ENCODE measurements around the gene TRAF1. TPM values are rescaled to one million over a fixed set of nuclear protein-coding genes. Genes with fewer than 3 reads are reported as not detected.

The TRAF1 gene
- total and polyA plus RNA-seq, 12 donors, result 1.1 to 6.7 (median 2.0) TPM

- ATAC-seq (no peak), DNase-seq (no peak)
- H3K36me3 ChIP-seq, result no peaks in the 10 kb centered on the region
- no peak overlapping the region for H3K4me3 ChIP-seq
- WGBS, 2 donors, result 55 to 64% methylated on average over 3 of the region's 3 CpGs
- peaks cover 0 to 20% (median 9%) of the 10 kb centered on the region in 9 donors for H3K4me1 ChIP-seq
- TF ChIP-seq, protein P1, sequence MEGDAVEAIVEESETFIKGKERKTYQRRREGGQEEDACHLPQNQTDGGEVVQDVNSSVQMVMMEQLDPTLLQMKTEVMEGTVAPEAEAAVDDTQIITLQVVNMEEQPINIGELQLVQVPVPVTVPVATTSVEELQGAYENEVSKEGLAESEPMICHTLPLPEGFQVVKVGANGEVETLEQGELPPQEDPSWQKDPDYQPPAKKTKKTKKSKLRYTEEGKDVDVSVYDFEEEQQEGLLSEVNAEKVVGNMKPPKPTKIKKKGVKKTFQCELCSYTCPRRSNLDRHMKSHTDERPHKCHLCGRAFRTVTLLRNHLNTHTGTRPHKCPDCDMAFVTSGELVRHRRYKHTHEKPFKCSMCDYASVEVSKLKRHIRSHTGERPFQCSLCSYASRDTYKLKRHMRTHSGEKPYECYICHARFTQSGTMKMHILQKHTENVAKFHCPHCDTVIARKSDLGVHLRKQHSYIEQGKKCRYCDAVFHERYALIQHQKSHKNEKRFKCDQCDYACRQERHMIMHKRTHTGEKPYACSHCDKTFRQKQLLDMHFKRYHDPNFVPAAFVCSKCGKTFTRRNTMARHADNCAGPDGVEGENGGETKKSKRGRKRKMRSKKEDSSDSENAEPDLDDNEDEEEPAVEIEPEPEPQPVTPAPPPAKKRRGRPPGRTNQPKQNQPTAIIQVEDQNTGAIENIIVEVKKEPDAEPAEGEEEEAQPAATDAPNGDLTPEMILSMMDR (IDR thresholded peaks at IDR 0.05), result no peak
- H3K27me3 ChIP-seq, result no peaks in the 10 kb centered on the region
- intact Hi-C loops (cut with DNase I), result no loop called here
- no peaks in the 10 kb centered on the region for H3K9me3 ChIP-seq
- peak overlapping the region in 4 of 10 donors; percentile 15 to 36 (median 25) for H3K27ac ChIP-seq
Measured at GRCh38 chr9:120885457-120885856, 41.1 kb downstream of the TRAF1 start.

DNA sequence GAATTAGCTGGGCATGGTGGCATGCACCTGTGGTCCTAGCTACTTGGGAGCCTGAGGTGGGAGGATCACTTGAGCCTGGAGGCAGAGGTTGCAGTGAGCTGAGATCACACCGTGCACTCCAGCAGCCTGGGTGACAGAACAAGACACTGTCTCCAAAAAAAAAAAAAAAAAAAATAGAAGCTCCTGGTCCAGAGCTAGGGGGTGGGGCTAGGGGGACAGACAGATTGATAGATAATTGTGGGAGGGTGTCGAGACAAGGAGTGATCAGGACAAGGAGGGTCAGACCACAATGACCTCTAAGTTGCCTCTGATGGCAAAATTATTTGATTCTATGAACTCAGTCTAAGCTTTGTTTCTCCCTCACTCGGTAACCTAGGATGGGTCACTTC is 43.0 kb downstream of the TRAF1 start:
- Histone ChIP-seq H3K27ac (no peak overlapping the region), H3K36me3 (no peaks in the 10 kb centered on the region), H3K27me3 (no peaks in the 10 kb centered on the region), H3K9me3 (no peaks in the 10 kb centered on the region), H3K4me3 (no peak overlapping the region), H3K4me1 (peaks cover 0 to 16% (median 7%) of the 10 kb centered on the region in 9 donors)
- TF ChIP-seq, protein P1 (IDR thresholded peaks at IDR 0.05), result no peak
- WGBS, 2 donors, result 81 to 93% methylated on average over 3 of the region's 3 CpGs
- intact Hi-C loops (cut with DNase I), result no loop called here
- DNase-seq (no peak), ATAC-seq (no peak)

DNA sequence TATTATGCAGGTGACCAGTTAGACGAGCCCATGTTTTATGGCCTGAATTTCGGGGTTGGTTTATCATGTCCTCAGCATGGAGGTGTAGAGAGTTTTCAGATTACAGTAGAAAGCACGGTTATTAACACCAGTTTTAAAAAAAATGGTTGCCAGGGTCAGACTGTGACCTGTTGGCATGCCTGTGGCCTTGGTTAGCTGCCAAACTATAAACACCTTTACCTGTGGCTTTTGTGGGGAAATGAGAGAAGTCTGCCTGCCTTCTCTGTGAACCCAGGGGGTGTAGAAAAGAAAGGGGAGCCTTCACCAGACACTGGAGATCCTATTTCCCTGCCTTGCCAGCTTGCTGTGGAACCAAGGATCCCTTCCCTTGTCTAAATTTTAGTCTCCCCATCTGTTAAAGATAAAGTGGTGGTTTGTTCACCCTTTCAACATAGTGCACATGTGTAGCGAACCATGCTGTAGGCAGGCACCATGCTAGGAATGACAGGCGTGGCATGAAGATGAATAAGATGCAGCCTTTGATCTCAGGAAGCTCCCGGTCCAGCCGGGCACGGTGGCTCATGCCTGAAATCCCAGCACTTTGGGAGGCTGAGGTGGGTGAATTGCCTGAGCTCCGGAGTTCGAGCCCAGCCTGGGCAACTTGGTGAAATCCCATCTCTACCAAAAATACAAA is 43.5 kb downstream of the TRAF1 start:
- TF ChIP-seq, protein P1 (IDR thresholded peaks at IDR 0.05), result no peak
- intact Hi-C loops (cut with DNase I), result no loop called here
- Histone ChIP-seq H3K4me3 (no peak overlapping the region), H3K4me1 (peaks cover 0 to 16% (median 9%) of the 10 kb centered on the region in 9 donors), H3K27ac (no peak overlapping the region), H3K9me3 (no peaks in the 10 kb centered on the region), H3K36me3 (no peaks in the 10 kb centered on the region), H3K27me3 (no peaks in the 10 kb centered on the region)
- ATAC-seq, result no peak
- 89 to 91% methylated on average over 10 of the region's 10 CpGs for WGBS, 2 donors
- no peak for DNase-seq

DNA sequence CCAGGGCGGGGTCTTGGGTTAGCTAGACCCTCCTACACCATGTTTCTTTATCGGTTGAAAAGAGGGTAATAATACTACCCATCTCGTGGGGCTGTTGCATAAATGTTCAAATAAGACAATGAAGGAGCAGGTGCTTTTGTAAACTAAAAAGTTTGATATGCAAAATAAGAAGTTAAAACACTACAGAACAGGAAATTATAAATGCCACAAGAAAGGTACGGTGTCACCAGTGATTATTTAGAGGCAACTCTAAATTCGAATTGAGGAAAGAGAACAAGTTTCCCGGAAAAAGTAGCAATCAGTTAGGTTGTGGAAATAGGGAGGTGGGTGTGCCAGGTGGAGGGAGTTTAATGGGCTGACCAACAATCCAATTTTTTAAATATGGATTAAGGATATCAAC is 47.1 kb downstream of the TRAF1 start:
- 84 to 92% methylated on average over 6 of the region's 6 CpGs for WGBS, 2 donors
- peaks cover 0 to 2% (median 0%) of the 10 kb centered on the region in 9 donors for H3K36me3 ChIP-seq
- no peak overlapping the region for H3K4me3 ChIP-seq
- no peaks in the 10 kb centered on the region for H3K9me3 ChIP-seq
- peaks cover 0 to 21% (median 9%) of the 10 kb centered on the region in 9 donors for H3K4me1 ChIP-seq
- TF ChIP-seq, protein P1 (IDR thresholded peaks at IDR 0.05), result no peak
- peak overlapping the region in 1 of 10 donors; percentile 96 for H3K27ac ChIP-seq
- no peak for DNase-seq
- no peak for ATAC-seq
- intact Hi-C loops (cut with DNase I), result loop anchor here in 4 of 10 donors (5.0 to 10.0 kb wide), 4 partner anchors 48 to 195 kb away; partner anchors contain the start of genes CNTRL (in 1 of the 4) and TRAF1 (in 1 of the 4)
- H3K27me3 ChIP-seq, result no peaks in the 10 kb centered on the region
